A673 (cell line): ENCODE data around the gene PEPD. TPM values are rescaled to one million over a fixed set of nuclear protein-coding genes. Genes with fewer than 3 reads are reported as not detected.

Source experiments
- BruUV-seq: library from RNA; stranded (reverse); fragments of 400-500 nt; replicated peaks from 2 replicates; lab custom pipeline; 2021; lab: Mats Ljungman, UMichigan
- CTCF ChIA-PET: fragments of 300-600 bp; sonication (Branson Sonifier 250); formaldehyde crosslinking; loops from one replicate; lab custom pipeline; 2022; ENCODE audit warnings: antibody characterized with exemption; lab: Charles Lee
- POLR2A ChIA-PET: fragments of 300-600 bp; sonication (Branson Sonifier 250); formaldehyde crosslinking; loops from one replicate; lab custom pipeline; 2022; ENCODE audit warnings: antibody characterized with exemption; ENCODE audit not compliant: low non-redundant PET; lab: Charles Lee
- DNase-seq: peaks from one replicate; pipeline ENCODE4 v3.0.0-alpha.2; 2015; ENCODE audit warnings: low spot score
- H3K27ac ChIP-seq: fragments of 200-600 bp; sonication (generic); 2 replicates; pipeline ENCODE4 v1.5.1; 2016; ENCODE audit warnings: mixed run types, low read depth, mild to moderate bottlenecking, mixed read lengths, antibody characterized with exemption, low read length; ENCODE audit not compliant: poor library complexity, severe bottlenecking
- H3K27me3 ChIP-seq: fragments of 200-600 bp; sonication (generic); replicated peaks from 2 replicates; pipeline ENCODE4 v1.6.1; 2017; ENCODE audit warnings: mixed run types, low read depth, mild to moderate bottlenecking, mixed read lengths, antibody characterized with exemption, low read length; ENCODE audit not compliant: insufficient read depth, poor library complexity
- H3K36me3 ChIP-seq: fragments of 200-600 bp; sonication (generic); 2 replicates; pipeline ENCODE4 v1.6.1; 2016; ENCODE audit warnings: mixed run types, mild to moderate bottlenecking, mixed read lengths, antibody characterized with exemption, low read length; ENCODE audit not compliant: insufficient read depth, poor library complexity, severe bottlenecking
- H3K4me1 ChIP-seq: fragments of 200-600 bp; sonication (generic); 2 replicates; pipeline ENCODE4 v1.6.1; 2017; ENCODE audit warnings: mixed run types, mild to moderate bottlenecking, mixed read lengths, antibody characterized with exemption, low read length; ENCODE audit not compliant: insufficient read depth, poor library complexity, severe bottlenecking
- H3K4me3 ChIP-seq: fragments of 200-600 bp; sonication (generic); 2 replicates; pipeline ENCODE4 v1.5.1; 2016; ENCODE audit warnings: low read depth, mixed run types, mild to moderate bottlenecking, mixed read lengths, low read length; ENCODE audit not compliant: poor library complexity, severe bottlenecking
- H3K9me3 ChIP-seq: fragments of 200-600 bp; sonication (generic); 2 replicates; pipeline ENCODE4 v1.6.1; 2016; ENCODE audit warnings: mixed run types, low read depth, mild to moderate bottlenecking, mixed read lengths, antibody characterized with exemption, low read length; ENCODE audit not compliant: poor library complexity, severe bottlenecking
- EZH2 ChIP-seq: fragments of 200-600 bp; sonication (generic); IDR thresholded peaks from 2 replicates; pipeline ENCODE4 v1.6.1; 2017; ENCODE audit warnings: borderline replicate concordance, low read depth, mild to moderate bottlenecking, mixed read lengths, antibody characterized with exemption, low read length; ENCODE audit not compliant: poor library complexity, severe bottlenecking
- intact Hi-C: fragments of 100-400 bp; cut with micrococcal nuclease; formaldehyde crosslinking; loops from one replicate; pipeline ENCODE4 v1.10.0; 2022; ENCODE audit not compliant: unreplicated experiment
- total RNA-seq: library from RNA; stranded (reverse); gene quantifications from 2 replicates; pipeline ENCODE4 v1.2.3, GENCODE V29; 2021
- TF ChIP-seq, protein P1 (sequence below): fragments of 300-800, 200-600 bp; sonication (generic); conservative IDR thresholded peaks from 2 replicates; pipeline ENCODE4 v1.5.1; 2017; ENCODE audit warnings: low read depth, mild to moderate bottlenecking, antibody characterized with exemption, low read length, moderate library complexity, mixed read lengths

Gene PEPD
- total RNA-seq, 1 experiment from 2014 or later = 82.2 TPM

DNA sequence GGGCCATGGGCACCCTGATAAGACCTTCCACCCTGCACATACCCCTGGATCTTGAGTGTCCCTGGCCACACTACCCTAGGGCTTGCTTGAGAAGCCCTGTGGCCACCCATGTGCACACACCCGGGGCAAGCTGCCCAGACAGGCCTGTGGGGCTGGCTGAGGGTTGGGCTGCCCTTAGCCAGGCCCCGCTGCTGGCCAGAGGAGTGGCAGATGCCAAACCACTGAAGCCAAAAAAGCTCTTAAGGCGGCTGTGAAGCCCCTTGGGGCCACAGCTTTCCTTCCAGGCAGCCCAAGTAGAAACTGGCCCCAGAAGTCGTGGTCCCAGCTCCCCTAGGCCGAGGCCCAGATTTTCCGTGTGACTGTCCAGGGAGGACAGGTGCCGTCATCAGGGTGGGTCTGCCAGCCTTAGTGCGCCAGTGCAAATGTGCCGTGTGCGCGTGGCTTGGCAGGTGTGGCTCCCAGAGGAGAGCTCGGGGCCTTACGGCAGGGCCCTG is 133.3 kb downstream of the PEPD start:
- no peak overlapping the region for H3K27ac ChIP-seq

DNA sequence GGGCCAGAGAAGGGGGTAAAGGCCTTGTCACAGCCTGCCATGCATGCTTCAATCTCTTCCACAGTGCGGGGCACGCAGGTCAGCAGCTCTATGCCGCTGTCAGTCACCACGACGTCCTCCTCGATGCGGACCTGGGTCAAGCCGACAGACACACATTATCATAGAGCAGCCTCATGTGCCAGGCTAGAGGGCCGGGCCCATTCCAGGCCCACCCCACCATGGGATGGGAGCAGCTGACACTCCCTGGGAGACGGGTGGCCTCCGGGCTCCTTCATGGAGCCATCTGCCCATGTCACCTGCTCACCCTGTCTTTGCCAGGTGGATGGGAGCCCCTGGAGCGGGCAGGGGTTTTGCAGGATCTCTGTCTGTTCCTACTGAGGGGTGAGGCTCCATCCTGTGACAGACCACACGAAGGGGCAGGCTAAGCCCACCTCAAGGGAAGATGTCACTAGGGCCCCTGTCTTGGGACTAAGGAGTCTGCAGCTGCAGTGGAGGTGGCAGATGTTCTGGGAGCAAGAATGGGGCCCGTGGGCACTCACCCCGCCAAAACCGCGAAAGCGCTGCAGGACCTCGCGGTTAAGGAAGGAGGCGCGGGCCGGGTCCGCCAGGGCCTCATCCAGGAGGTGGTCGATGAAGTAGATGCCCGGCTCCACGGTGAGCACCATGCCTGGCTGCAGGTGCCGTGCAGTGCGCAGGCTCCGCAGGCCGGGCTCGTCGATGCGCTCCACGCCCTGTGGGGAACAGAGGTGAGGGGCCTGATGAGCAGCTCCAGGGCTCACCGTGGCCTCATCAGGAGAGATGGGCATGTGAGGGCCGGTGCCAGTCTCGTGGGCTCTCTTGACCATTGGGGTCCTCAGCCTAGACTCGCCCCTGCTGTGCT is 134.0 kb downstream of the PEPD start:
- peaks cover 13% of the 10 kb centered on the region for H3K4me1 ChIP-seq
- intact Hi-C loops = no loop called here
- no peak for DNase-seq
- POLR2A ChIA-PET = no interaction called here
- no peak overlapping the region for H3K27ac ChIP-seq
- no peaks in the 10 kb centered on the region for H3K27me3 ChIP-seq
- no peak for TF ChIP-seq EZH2
- TF ChIP-seq, protein P1, sequence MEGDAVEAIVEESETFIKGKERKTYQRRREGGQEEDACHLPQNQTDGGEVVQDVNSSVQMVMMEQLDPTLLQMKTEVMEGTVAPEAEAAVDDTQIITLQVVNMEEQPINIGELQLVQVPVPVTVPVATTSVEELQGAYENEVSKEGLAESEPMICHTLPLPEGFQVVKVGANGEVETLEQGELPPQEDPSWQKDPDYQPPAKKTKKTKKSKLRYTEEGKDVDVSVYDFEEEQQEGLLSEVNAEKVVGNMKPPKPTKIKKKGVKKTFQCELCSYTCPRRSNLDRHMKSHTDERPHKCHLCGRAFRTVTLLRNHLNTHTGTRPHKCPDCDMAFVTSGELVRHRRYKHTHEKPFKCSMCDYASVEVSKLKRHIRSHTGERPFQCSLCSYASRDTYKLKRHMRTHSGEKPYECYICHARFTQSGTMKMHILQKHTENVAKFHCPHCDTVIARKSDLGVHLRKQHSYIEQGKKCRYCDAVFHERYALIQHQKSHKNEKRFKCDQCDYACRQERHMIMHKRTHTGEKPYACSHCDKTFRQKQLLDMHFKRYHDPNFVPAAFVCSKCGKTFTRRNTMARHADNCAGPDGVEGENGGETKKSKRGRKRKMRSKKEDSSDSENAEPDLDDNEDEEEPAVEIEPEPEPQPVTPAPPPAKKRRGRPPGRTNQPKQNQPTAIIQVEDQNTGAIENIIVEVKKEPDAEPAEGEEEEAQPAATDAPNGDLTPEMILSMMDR = no peak
- H3K4me3 ChIP-seq = no peak overlapping the region
- no TSS peak for BruUV-seq
- CTCF ChIA-PET = no interaction called here
- peaks cover 9% of the 10 kb centered on the region for H3K36me3 ChIP-seq
- H3K9me3 ChIP-seq = no peaks in the 10 kb centered on the region

More for the DNA sequence above, 133.3 kb downstream of the PEPD start:
- intact Hi-C loops = no loop called here
- no peak overlapping the region for H3K4me3 ChIP-seq
- no TSS peak for BruUV-seq
- no peaks in the 10 kb centered on the region for H3K27me3 ChIP-seq
- no peak for DNase-seq
- ChIA-PET CTCF (no interaction called here), POLR2A (no interaction called here)
- TF ChIP-seq, protein P1 = no peak
- TF ChIP-seq EZH2 = no peak
- peaks cover 13% of the 10 kb centered on the region for H3K4me1 ChIP-seq
- H3K36me3 ChIP-seq = peaks cover 9% of the 10 kb centered on the region
- no peaks in the 10 kb centered on the region for H3K9me3 ChIP-seq

DNA sequence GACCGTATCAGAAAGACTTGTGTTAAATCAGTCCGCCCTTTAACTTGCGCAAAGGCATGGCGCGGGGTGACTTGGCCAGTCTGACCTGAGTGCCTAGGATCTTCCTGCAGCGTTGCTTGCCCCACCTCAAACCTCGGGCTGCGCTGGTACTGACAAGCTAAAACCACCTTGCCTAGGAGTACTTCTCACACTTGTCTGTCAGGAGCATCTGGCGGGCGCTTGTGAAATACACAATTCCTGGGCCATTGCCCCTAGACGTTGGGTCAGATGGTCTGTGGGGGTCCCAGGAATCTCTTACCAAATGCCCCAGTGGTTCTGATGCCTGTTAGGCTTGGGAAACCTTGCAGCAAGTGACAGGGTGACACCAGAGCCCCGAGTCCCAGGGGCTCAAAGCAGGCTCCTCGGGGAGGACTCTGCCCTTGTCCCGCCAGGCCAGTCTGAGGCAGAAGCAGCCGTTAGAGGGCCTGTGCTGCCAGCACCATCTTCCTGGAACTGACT is 135.2 kb downstream of the PEPD start:
- no peak for TF ChIP-seq EZH2
- TF ChIP-seq, protein P1 = no peak
- Histone ChIP-seq H3K4me3 (no peak overlapping the region), H3K36me3 (peaks cover 14% of the 10 kb centered on the region), H3K4me1 (peaks cover 15% of the 10 kb centered on the region), H3K27me3 (no peaks in the 10 kb centered on the region), H3K9me3 (no peaks in the 10 kb centered on the region), H3K27ac (no peak overlapping the region)
- CTCF ChIA-PET = no interaction called here
- POLR2A ChIA-PET = no interaction called here
- intact Hi-C loops = no loop called here
- DNase-seq = no peak
- no TSS peak for BruUV-seq
